GM19324 (cell line): Measurements from ENCODE around the gene MYH13.

Source experiments
- ATAC-seq: cut with Tn5 transposase; IDR thresholded peaks from one replicate; pipeline ENCODE4 v1.9.1; 2021; ENCODE audit warnings: mild to moderate bottlenecking, moderate library complexity; ENCODE audit not compliant: unreplicated experiment, low FRiP score

The MYH13 gene

DNA sequence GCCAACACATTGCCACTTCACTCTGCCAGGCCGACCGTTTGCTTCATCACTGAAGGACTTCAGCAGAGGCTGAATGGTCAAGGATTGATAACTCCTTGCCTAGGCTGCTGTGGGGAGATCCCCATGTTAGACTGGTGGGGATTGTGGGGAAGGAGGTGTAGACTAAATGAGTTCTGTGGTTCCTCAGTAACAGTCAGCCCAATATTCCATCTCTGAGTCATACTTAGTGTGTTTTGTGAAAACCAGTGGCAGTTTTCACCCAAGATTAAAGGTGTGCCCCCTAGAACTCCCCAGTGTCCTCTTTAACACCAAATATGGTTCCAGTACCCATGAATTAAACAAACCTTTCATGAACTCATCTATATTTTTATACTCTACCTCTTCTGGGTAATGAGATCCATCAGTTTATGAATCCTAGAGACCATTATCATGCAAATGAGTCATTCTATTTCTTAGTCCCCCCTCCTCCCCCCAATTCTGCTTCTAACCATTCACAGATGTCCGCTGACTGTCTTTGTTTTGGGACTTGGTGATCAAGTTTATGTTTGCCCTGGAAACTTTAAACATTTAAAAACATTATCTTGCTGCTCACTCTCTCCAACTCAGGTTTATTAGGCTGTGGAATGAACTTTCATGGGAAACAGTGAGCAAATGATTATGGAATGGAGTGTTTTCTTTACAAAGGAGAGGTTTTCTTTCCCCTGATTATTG lies 107.6 kb downstream of the MYH13 start:
- ATAC-seq = no peak

GRCh38 chr17:10264051-10264450 lies 108.8 kb downstream of the MYH13 start:
- no peak for ATAC-seq

- no peak for ATAC-seq
These were observed 110.4 kb downstream of the MYH13 start for GRCh38 chr17:10262451-10262850.

DNA sequence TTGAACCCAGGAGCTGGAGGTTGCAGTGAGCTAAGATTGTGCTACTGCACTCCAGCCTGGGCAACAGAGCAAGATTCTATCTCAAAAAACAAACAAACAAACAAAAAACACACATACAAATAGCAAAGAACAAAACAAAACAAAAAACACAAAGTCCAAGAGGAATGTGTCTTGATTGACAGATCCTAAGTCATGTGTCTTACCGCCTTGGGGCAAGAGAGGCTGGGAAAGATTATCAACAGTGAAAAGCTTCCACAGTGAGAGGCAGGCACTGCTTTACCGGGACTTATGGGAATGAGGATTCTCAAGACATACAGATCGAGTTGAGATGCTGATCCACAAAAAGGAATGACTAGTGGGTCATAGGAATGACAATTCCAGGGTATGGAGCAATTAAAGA lies 111.7 kb downstream of the MYH13 start:
- no peak for ATAC-seq

GRCh38 chr17:10251212-10251948 lies 121.4 kb downstream of the MYH13 start:
- no peak for ATAC-seq
